CD14-positive monocyte (primary cell): ENCODE measurements around the gene PCCA. TPM values are rescaled to one million over a fixed set of nuclear protein-coding genes. Genes with fewer than 3 reads are reported as not detected.
A peak's percentile ranks its signal among the peaks of the same experiment; 100 is the strongest.

ENCODE experiments used
- DNase-seq, 3 donors: peaks; one replicate each; pipeline ENCODE4 v3.0.0-alpha.2; 2011 to 2022
- H2AFZ ChIP-seq: 2 replicates; pipeline ENCODE4 v1.6.0; 2012; ENCODE audit warnings: mild to moderate bottlenecking, low read depth, low read length, inconsistent platforms; ENCODE audit not compliant: insufficient read depth, poor library complexity, severe bottlenecking
- H3K27ac ChIP-seq, 2 donors: 1 replicate in 1 of 2; 2 replicates in 1 of 2; pipeline ENCODE4 v1.5.1; 2012 to 2013; ENCODE audit warnings: low read length in 2 of 2, control low read depth in 1 of 2, inconsistent platforms in 1 of 2, low read depth in 1 of 2, mild to moderate bottlenecking in 1 of 2
- H3K27me3 ChIP-seq, 2 donors: one replicate each; pipeline versions ENCODE4 v1.6.0 to v1.6.1; 2011 to 2013; ENCODE audit warnings: low read length in 2 of 2; ENCODE audit not compliant: control insufficient read depth in 2 of 2, insufficient read depth in 2 of 2
- H3K36me3 ChIP-seq, 2 donors: replicated peaks in 1 of 2; 1 replicate in 1 of 2; 2 replicates in 1 of 2; pipeline versions ENCODE4 v1.5.1 to v1.6.1; 2012 to 2013; ENCODE audit warnings: low read length in 2 of 2, control low read depth in 1 of 2, inconsistent platforms in 1 of 2, mild to moderate bottlenecking in 1 of 2; ENCODE audit not compliant: insufficient read depth in 2 of 2, control insufficient read depth in 1 of 2
- H3K4me1 ChIP-seq, 2 donors: 1 replicate in 1 of 2; 2 replicates in 1 of 2; pipeline versions ENCODE4 v1.5.1 to v1.6.1; 2012 to 2013; ENCODE audit warnings: low read length in 2 of 2, control low read depth in 1 of 2, inconsistent platforms in 1 of 2, mild to moderate bottlenecking in 1 of 2, moderate library complexity in 1 of 2; ENCODE audit not compliant: insufficient read depth in 2 of 2, control insufficient read depth in 1 of 2
- H3K4me2 ChIP-seq: replicated peaks from 2 replicates; pipeline ENCODE3; 2012; ENCODE audit warnings: low read length, moderate library complexity, mild to moderate bottlenecking; ENCODE audit not compliant: poor library complexity, severe bottlenecking; ENCODE audit errors: extremely low read depth
- H3K4me3 ChIP-seq, 3 experiments: fragments of 200-600 bp in 1 of 3; sonication (generic) in 1 of 3; replicated peaks in 1 of 3; 1 replicate in 2 of 3; 2 replicates in 1 of 3; pipeline ENCODE4 v1.5.1; 2011 to 2013; ENCODE audit warnings: low read length in 3 of 3, mild to moderate bottlenecking in 3 of 3, control low read depth in 2 of 3, low read depth in 2 of 3, inconsistent platforms in 1 of 3, moderate library complexity in 1 of 3
- H3K79me2 ChIP-seq: 2 replicates; pipeline ENCODE4 v1.6.0; 2012; ENCODE audit warnings: mild to moderate bottlenecking, control low read depth, inconsistent platforms, low read length, moderate library complexity; ENCODE audit not compliant: insufficient read depth
- H3K9ac ChIP-seq: 2 replicates; pipeline ENCODE4 v1.6.0; 2017; ENCODE audit warnings: low read length, mild to moderate bottlenecking; ENCODE audit not compliant: insufficient read depth, poor library complexity, severe bottlenecking
- H3K9me3 ChIP-seq, 2 donors: replicated peaks in 1 of 2; 1 replicate in 1 of 2; 2 replicates in 1 of 2; pipeline versions ENCODE4 v1.5.1 to v1.6.1; 2012 to 2013; ENCODE audit warnings: low read length in 2 of 2, control low read depth in 1 of 2; ENCODE audit not compliant: control insufficient read depth in 1 of 2, insufficient read depth in 1 of 2
- H4K20me1 ChIP-seq: 2 replicates; pipeline ENCODE4 v1.6.0; 2012; ENCODE audit warnings: mild to moderate bottlenecking, low read length, control low read depth, moderate library complexity; ENCODE audit not compliant: insufficient read depth
- H3K27ac Mint-ChIP-seq, 7 donors: one replicate each; pipeline ENCODE4 v1.8.0; 2020; ENCODE audit warnings: mild to moderate bottlenecking in 7 of 7, mixed read lengths in 7 of 7, moderate library complexity in 6 of 7, inconsistent platforms in 2 of 7
- H3K27me3 Mint-ChIP-seq, 3 donors: one replicate each; pipeline ENCODE4 v1.8.0; 2021 to 2022; ENCODE audit warnings: low read depth in 3 of 3, mild to moderate bottlenecking in 3 of 3, mixed read lengths in 3 of 3, moderate library complexity in 3 of 3, inconsistent platforms in 1 of 3
- H3K36me3 Mint-ChIP-seq, 2 donors: one replicate each; pipeline ENCODE4 v1.8.0; 2020; ENCODE audit warnings: mixed read lengths in 2 of 2, inconsistent platforms in 1 of 2, mild to moderate bottlenecking in 1 of 2
- H3K4me1 Mint-ChIP-seq: one replicate; pipeline ENCODE4 v1.8.0; 2020; ENCODE audit warnings: mild to moderate bottlenecking, mixed read lengths
- H3K4me3 Mint-ChIP-seq, 2 donors: one replicate each; pipeline ENCODE4 v1.8.0; 2020; ENCODE audit warnings: mild to moderate bottlenecking in 2 of 2, mixed read lengths in 2 of 2, moderate library complexity in 1 of 2
- H3K9me3 Mint-ChIP-seq, 7 donors: one replicate each; pipeline ENCODE4 v1.8.0; 2020 to 2022; ENCODE audit warnings: mixed read lengths in 7 of 7, mild to moderate bottlenecking in 6 of 7, moderate library complexity in 6 of 7, inconsistent platforms in 2 of 7
- WGBS: methylation state at CpG from one replicate; pipeline ENCODE4 v1.1.5; 2013; ENCODE audit warnings: missing lambda C conversion rate; ENCODE audit not compliant: insufficient coverage; 5-methylcytosine and 5-hydroxymethylcytosine counted together
- intact Hi-C, 2 donors: fragments of 100-400 bp; cut with micrococcal nuclease; formaldehyde crosslinking; loops; one replicate each; pipeline versions ENCODE4 v1.15.0 to v1.15.1; 2023
- polyA plus RNA-seq, 3 donors: library from polyadenylated mRNA; depleted of rRNA in 1 of 3; unstranded in 2 of 3; stranded (reverse) in 1 of 3; fragments of 300-500 nt in 2 of 3; fragments of >200 nt in 1 of 3; fragmentation: Illumina TruSeq in 2 of 3; gene quantifications; 1 replicate in 2 of 3; 2 replicates in 1 of 3; pipeline ENCODE4 v1.2.3, GENCODE V29; 2012 to 2021
- TF ChIP-seq, protein P1 (sequence below): fragments of 200-600 bp; IDR thresholded peaks from one replicate; pipeline ENCODE4 v1.8.0; 2022; ENCODE audit warnings: antibody characterized with exemption, mild to moderate bottlenecking

Gene PCCA
- polyA plus RNA-seq, 3 donors, result 4.4 to 13.5 (median 11.9) TPM

DNA sequence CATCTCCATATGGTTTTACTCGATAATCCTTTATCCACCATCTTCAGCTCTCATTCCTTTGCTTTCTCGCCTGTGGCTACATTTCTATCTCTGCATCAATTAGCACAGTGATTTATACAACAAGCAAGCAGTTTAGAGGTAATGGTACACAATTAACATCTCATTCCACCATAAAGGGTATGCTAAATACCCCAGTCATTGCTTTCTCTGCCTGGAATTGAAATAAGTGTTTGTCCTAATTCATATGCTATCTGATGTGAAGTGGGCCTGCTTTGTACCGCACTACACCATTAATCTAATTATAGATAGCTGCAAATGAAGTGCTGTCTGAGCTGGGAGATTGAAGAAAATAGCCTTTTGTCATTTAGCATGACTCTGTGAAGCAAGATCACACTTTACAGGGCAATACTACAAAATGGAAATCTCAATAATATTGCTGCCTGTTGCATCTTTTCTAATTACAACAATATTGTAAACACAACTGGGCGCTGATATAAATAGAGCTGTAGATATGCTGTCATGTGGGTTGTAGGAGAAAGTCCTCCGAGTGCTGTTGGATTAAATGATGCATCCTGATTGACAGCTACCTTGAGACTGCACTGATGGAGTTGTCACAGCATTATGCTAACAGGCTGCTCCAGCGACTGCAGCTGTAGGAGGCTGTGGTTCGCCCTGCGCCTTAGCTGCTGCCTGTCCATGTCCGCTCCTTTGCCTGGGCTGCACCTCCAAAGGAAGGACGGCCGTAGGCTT is 421.5 kb downstream of the PCCA start:
- Histone ChIP-seq H3K9ac (no peak overlapping the region), H3K27me3 (no peaks in the 10 kb centered on the region), H3K27ac (no peak overlapping the region), H3K9me3 (no peaks in the 10 kb centered on the region), H3K4me3 (no peak overlapping the region), H3K4me1 (peaks cover 18 to 32% of the 10 kb centered on the region in 2 donors), H4K20me1 (no peaks in the 10 kb centered on the region), H3K4me2 (no peak overlapping the region), H3K36me3 (no peaks in the 10 kb centered on the region), H3K79me2 (no peaks in the 10 kb centered on the region), H2AFZ (no peak overlapping the region)
- Mint-ChIP-seq H3K9me3 (peaks cover 0 to 2% (median 0%) of the 10 kb centered on the region in 7 donors), H3K4me1 (peaks cover 43% of the 10 kb centered on the region), H3K4me3 (no peak overlapping the region), H3K27ac (no peak overlapping the region), H3K36me3 (no peaks in the 10 kb centered on the region), H3K27me3 (peaks cover 0 to 7% (median 0%) of the 10 kb centered on the region in 3 donors)
- intact Hi-C loops, result loop anchor here (5.0 to 10.0 kb wide), 3 partner anchors 86 to 856 kb away; no protein-coding TSS in a partner anchor
- no peak for DNase-seq
- WGBS, result 95% methylated on average over 8 of the region's 11 CpGs
- TF ChIP-seq, protein P1, sequence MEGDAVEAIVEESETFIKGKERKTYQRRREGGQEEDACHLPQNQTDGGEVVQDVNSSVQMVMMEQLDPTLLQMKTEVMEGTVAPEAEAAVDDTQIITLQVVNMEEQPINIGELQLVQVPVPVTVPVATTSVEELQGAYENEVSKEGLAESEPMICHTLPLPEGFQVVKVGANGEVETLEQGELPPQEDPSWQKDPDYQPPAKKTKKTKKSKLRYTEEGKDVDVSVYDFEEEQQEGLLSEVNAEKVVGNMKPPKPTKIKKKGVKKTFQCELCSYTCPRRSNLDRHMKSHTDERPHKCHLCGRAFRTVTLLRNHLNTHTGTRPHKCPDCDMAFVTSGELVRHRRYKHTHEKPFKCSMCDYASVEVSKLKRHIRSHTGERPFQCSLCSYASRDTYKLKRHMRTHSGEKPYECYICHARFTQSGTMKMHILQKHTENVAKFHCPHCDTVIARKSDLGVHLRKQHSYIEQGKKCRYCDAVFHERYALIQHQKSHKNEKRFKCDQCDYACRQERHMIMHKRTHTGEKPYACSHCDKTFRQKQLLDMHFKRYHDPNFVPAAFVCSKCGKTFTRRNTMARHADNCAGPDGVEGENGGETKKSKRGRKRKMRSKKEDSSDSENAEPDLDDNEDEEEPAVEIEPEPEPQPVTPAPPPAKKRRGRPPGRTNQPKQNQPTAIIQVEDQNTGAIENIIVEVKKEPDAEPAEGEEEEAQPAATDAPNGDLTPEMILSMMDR, result no peak

GRCh38 chr13:100511466-100511865 is 422.6 kb downstream of the PCCA start:
- Mint-ChIP-seq H3K36me3 (no peaks in the 10 kb centered on the region), H3K4me3 (peak overlapping the region in 1 of 2 donors; percentile 26), H3K27ac (peak overlapping the region in 1 of 7 donors; percentile 8), H3K4me1 (peaks cover 38% of the 10 kb centered on the region), H3K9me3 (peaks cover 0 to 2% (median 0%) of the 10 kb centered on the region in 7 donors), H3K27me3 (peaks cover 0 to 7% (median 0%) of the 10 kb centered on the region in 3 donors)
- H3K79me2 ChIP-seq, result no peaks in the 10 kb centered on the region
- H3K4me1 ChIP-seq, result peaks cover 16 to 30% of the 10 kb centered on the region in 2 donors
- no peaks in the 10 kb centered on the region for H3K9me3 ChIP-seq
- H3K36me3 ChIP-seq, result no peaks in the 10 kb centered on the region
- DNase-seq, result no peak
- H2AFZ ChIP-seq, result no peak overlapping the region
- no peak overlapping the region for H3K9ac ChIP-seq
- H3K27ac ChIP-seq, result no peak overlapping the region
- 11% methylated on average over 2 of the region's 7 CpGs for WGBS
- H3K4me3 ChIP-seq, result no peak overlapping the region
- TF ChIP-seq, protein P1, result no peak
- peak overlapping the region; percentile 26 for H3K4me2 ChIP-seq
- H4K20me1 ChIP-seq, result no peaks in the 10 kb centered on the region
- no peaks in the 10 kb centered on the region for H3K27me3 ChIP-seq
- intact Hi-C loops, result loop anchor here (5.0 to 10.0 kb wide), 3 partner anchors 87 to 857 kb away; no protein-coding TSS in a partner anchor
